ENCODE measurements around the gene GRN. TPM values are rescaled to one million over a fixed set of nuclear protein-coding genes. Genes with fewer than 3 reads are reported as not detected.

GRN gene
- total and polyA plus RNA-seq, 2 of the 13 experiments (the other 11 are each of a cell fraction or from before 2014, with no cell fraction given), result 86.6 to 143 TPM

DNA sequence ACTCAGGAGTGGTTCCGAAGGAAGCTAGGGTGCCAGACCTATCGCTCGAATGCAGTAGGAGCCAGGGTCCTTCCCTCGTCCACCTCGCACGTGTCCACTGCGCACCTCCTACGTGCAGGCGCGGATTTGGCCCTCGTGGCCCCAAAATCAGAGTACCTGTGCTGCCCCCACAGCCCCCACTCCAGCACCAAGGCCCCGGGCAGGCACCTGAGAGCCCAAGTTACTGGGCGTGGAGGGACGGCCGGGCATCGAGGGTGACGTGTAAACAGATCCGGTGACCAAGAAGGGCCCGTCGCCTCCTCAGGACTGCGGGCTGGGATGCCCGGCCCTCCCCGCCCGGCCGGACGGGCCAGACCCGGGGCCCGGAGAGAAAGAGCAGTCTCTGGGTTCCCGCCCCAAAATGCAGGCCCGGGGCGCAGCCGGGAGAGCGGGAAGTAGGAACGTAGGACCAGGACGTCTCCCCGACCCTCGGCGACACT lies 21.0 kb upstream of the GRN start (continued):
- TF ChIP-seq ZNF615 (CRISPR knock-in tag; IDR thresholded peaks at IDR 0.05; ENCODE audit: borderline replicate concordance) (no peak), ZNF788 (CRISPR knock-in tag; IDR thresholded peaks at IDR 0.05; ENCODE audit: borderline replicate concordance) (peak; percentile 74), FLYWCH1 (CRISPR knock-in tag; IDR thresholded peaks at IDR 0.05) (no peak), CENPT (CRISPR knock-in tag; IDR thresholded peaks at IDR 0.05; ENCODE audit: low read depth) (no peak), ZFYVE20 (CRISPR knock-in tag; IDR thresholded peaks at IDR 0.05; ENCODE audit: borderline replicate concordance, low read depth) (no peak), RNF219 (CRISPR knock-in tag; IDR thresholded peaks at IDR 0.05) (0 out of 2 replicates have a peak, but pooled peaks have one; percentile 79), ZBTB4 (CRISPR knock-in tag; IDR thresholded peaks at IDR 0.05; ENCODE audit: borderline replicate concordance) (0 out of 2 replicates have a peak, but pooled peaks have one; percentile 25), ZNF850 (CRISPR knock-in tag; conservative IDR thresholded peaks at IDR 0.05) (no peak), SNRNP70 (IDR thresholded peaks at IDR 0.05; ENCODE audit: low read depth, low read length) (no peak), CBX2 (IDR thresholded peaks at IDR 0.05; ENCODE audit: low read depth, low read length) (no peak), CBX2 (CRISPR knock-in tag; IDR thresholded peaks at IDR 0.05; ENCODE audit: low read depth) (no peak), ISL2 (CRISPR knock-in tag; IDR thresholded peaks at IDR 0.05) (peak; percentile 60; the same call in 1 of the 2 replicates), ZNF772 (CRISPR knock-in tag; IDR thresholded peaks at IDR 0.05) (peak; percentile 34; the same call in 1 of the 2 replicates), BHLHE40 (IDR thresholded peaks at IDR 0.05; ENCODE audit: low read length) (peak; percentile 20; the same call in 1 of the 2 replicates), ZNF572 (CRISPR knock-in tag; IDR thresholded peaks at IDR 0.05) (peak; percentile 92), TEAD2 (CRISPR knock-in tag; IDR thresholded peaks at IDR 0.05) (peak; percentile 19; the same call in 1 of the 2 replicates), ZNF326 (CRISPR knock-in tag; IDR thresholded peaks at IDR 0.05; ENCODE audit: borderline replicate concordance) (no peak), ELF1 (CRISPR knock-in tag; IDR thresholded peaks at IDR 0.05) (0 out of 2 replicates have a peak, but pooled peaks have one; percentile 20), PAX8 (CRISPR knock-in tag; IDR thresholded peaks at IDR 0.05; ENCODE audit: borderline replicate concordance) (no peak), ZNF136 (CRISPR knock-in tag; IDR thresholded peaks at IDR 0.05; ENCODE audit: low read depth) (no peak; the same call in 1 of the 2 replicates), ZNF24 (IDR thresholded peaks at IDR 0.05) (no peak), ATRX (CRISPR knock-in tag; IDR thresholded peaks at IDR 0.05; ENCODE audit: borderline replicate concordance) (no peak), SRY (CRISPR knock-in tag; IDR thresholded peaks at IDR 0.05) (peak; percentile 14)
- TF ChIP-seq, protein P1, sequence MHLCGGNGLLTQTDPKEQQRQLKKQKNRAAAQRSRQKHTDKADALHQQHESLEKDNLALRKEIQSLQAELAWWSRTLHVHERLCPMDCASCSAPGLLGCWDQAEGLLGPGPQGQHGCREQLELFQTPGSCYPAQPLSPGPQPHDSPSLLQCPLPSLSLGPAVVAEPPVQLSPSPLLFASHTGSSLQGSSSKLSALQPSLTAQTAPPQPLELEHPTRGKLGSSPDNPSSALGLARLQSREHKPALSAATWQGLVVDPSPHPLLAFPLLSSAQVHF (CRISPR knock-in tag; IDR thresholded peaks at IDR 0.05), result 0 out of 2 replicates have a peak, but pooled peaks have one; percentile 78
- TF ChIP-seq, protein P2, sequence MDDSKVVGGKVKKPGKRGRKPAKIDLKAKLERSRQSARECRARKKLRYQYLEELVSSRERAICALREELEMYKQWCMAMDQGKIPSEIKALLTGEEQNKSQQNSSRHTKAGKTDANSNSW (CRISPR knock-in tag; IDR thresholded peaks at IDR 0.05; ENCODE audit: borderline replicate concordance), result 0 out of 2 replicates have a peak, but pooled peaks have one; percentile 55
